ENCODE data around the gene SLC44A5.
"Not testable (repeated sequence)": the region's sequence is repeated elsewhere in the genome, so short reads cannot be mapped to it uniquely, and the experiment has no call there.

The SLC44A5 gene

GRCh38 chr1:75520862-75521475 lies 89.9 kb downstream of the SLC44A5 start:
- DNase-seq: no peak

GRCh38 chr1:75519651-75520427 lies 91.1 kb downstream of the SLC44A5 start:
- DNase-seq: no peak

GRCh38 chr1:75518686-75519085 lies 92.2 kb downstream of the SLC44A5 start:
- DNase-seq: no peak

GRCh38 chr1:75514270-75514669 lies 96.6 kb downstream of the SLC44A5 start:
- no peak for DNase-seq

GRCh38 chr1:75506976-75507375 lies 103.9 kb downstream of the SLC44A5 start:
- DNase-seq: no peak

- DNase-seq: no peak
These were observed 107.5 kb downstream of the SLC44A5 start for GRCh38 chr1:75503221-75503974.

GRCh38 chr1:75502776-75503175 lies 108.1 kb downstream of the SLC44A5 start:
- no peak for DNase-seq

GRCh38 chr1:75501577-75502295 lies 109.2 kb downstream of the SLC44A5 start:
- no peak for DNase-seq

- no peak for DNase-seq
These were observed 118.9 kb downstream of the SLC44A5 start for GRCh38 chr1:75492011-75492410.

GRCh38 chr1:75487399-75487798 lies 123.5 kb downstream of the SLC44A5 start:
- DNase-seq: no peak

GRCh38 chr1:75484789-75485188 lies 126.1 kb downstream of the SLC44A5 start:
- DNase-seq: no peak

GRCh38 chr1:75482951-75483350 lies 128.0 kb downstream of the SLC44A5 start:
- no peak for DNase-seq

GRCh38 chr1:75476486-75476885 lies 134.4 kb downstream of the SLC44A5 start:
- not testable (repeated sequence) for DNase-seq

GRCh38 chr1:75475696-75476095 lies 135.2 kb downstream of the SLC44A5 start:
- DNase-seq: no peak

- DNase-seq: no peak
These were observed 137.8 kb downstream of the SLC44A5 start for GRCh38 chr1:75472971-75473603.

- DNase-seq: no peak
These were observed 138.6 kb downstream of the SLC44A5 start for GRCh38 chr1:75472089-75472970.

- DNase-seq: no peak
These were observed 139.7 kb downstream of the SLC44A5 start for GRCh38 chr1:75471252-75471651.

- no peak for DNase-seq
These were observed 140.5 kb downstream of the SLC44A5 start for GRCh38 chr1:75470448-75470847.

- DNase-seq: no peak
These were observed 141.2 kb downstream of the SLC44A5 start for GRCh38 chr1:75469586-75470173.

- DNase-seq: no peak
These were observed 149.0 kb downstream of the SLC44A5 start for GRCh38 chr1:75461808-75462325.

- DNase-seq: no peak
These were observed 160.9 kb downstream of the SLC44A5 start for GRCh38 chr1:75449998-75450397.

Data from activated CD4-positive, CD25-positive, alpha-beta regulatory T cell (primary cell).